ENCODE data around the gene LAMA3. TPM values are rescaled to one million over a fixed set of nuclear protein-coding genes. Genes with fewer than 3 reads are reported as not detected.
"Not testable (repeated sequence)": the region's sequence is repeated elsewhere in the genome, so short reads cannot be mapped to it uniquely, and the experiment has no call there.

Gene LAMA3
- total RNA-seq, 2 donors from 2014 or later: 33.2 to 98.0 TPM

GRCh38 chr18:23701544-23702064, 12.4 kb downstream of the LAMA3 start:
- DNase-seq (no peak), ATAC-seq (no peak)
- intact Hi-C loops (cut with DNase I, micrococcal nuclease): loop anchor here in 1 of 2 donors (10.0 kb wide), 1 partner anchor 77 kb away; no protein-coding TSS in a partner anchor

GRCh38 chr18:23702606-23703005, 13.4 kb downstream of the LAMA3 start:
- DNase-seq (no peak), ATAC-seq (no peak)
- intact Hi-C loops (cut with DNase I, micrococcal nuclease): loop anchor here in 1 of 2 donors (10.0 kb wide), 1 partner anchor 78 kb away; no protein-coding TSS in a partner anchor

- DNase-seq (no peak), ATAC-seq (peak; percentile 98)
- intact Hi-C loops (cut with DNase I, micrococcal nuclease): loop anchor here in 1 of 2 donors (10.0 kb wide), 1 partner anchor 79 kb away; no protein-coding TSS in a partner anchor
These were observed 14.1 kb downstream of the LAMA3 start for GRCh38 chr18:23703057-23703986.

DNA sequence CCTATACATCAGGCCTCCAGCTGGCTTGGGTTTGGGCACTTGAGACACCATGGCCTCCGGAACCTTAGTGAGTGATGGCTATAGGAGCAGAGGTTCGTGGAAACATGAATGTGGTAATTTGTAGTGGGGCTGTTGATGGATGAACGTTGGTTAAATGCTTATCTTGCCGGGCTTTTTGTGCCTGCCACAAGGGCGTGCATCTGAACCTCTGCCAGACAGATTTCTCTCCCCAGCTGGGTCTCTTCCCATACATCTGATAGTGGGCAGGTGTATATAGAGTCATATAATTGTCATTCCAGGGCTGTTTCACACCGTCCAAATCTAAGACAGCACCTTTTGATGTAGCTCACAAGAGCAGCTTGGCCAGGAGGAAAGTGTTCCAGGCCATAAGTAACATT, 14.7 kb downstream of the LAMA3 start:
- ATAC-seq (peak; percentile 21), DNase-seq (no peak)
- intact Hi-C loops (cut with DNase I, micrococcal nuclease): loop anchor here in 1 of 2 donors (10.0 kb wide), 1 partner anchor 79 kb away; no protein-coding TSS in a partner anchor

DNA sequence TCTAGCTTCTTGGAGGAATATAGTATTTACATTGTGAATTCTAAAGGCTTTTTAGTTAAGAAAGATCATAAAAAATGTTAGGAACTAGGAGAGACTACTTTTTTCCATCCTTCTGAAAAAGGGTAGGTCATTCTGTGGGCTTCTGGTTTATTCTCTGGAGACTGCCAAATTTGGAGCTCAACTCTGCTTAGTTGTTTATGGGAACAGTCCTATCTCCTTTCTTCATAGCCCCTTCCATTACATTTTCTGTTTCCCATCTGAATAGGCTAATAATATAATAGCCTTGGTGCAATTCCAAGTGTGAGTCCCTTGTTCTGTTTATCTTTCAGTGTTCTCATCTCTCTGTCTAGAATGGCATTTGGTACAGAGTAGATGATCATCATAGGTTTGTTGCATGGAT, 15.6 kb downstream of the LAMA3 start:
- DNase-seq (no peak), ATAC-seq (no peak)
- intact Hi-C loops (cut with DNase I, micrococcal nuclease): loop anchor here in 1 of 2 donors (10.0 kb wide), 1 partner anchor 80 kb away; no protein-coding TSS in a partner anchor

DNA sequence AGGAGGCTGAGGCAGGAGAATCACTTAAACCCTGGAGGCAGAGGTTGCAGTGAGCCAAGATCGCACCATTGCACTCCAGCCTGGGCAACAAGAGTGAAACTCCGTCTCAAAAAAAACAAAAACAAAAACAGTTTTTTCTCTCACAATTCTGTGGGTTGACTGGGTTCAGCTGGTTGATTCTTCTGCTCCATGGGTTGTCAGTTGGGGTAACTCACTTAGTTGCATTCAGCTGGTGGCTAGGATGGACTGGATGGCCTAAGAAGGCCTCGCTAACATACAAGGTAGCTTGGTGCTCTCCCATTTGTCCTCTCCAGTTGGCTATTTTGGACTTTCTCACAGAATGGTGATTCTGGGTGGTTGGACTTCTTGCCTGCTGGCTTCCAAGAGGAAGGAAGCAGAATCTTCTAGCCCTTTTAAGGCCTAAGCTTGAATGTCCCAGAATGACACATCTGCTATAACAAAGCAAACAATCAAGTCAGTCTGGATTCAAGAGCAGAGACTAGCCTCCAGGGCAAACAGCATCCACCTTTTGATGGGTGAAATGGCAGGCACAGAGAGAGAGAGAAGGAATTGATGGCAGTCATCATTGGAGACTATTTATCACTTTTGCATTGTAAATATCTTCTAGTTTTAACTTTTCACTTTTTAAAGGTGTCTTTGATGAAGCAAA, 17.9 kb downstream of the LAMA3 start:
- intact Hi-C loops (cut with DNase I, micrococcal nuclease): loop anchor here in 1 of 2 donors (10.0 kb wide), 1 partner anchor 82 kb away; no protein-coding TSS in a partner anchor
- ATAC-seq (no peak), DNase-seq (no peak)

DNA sequence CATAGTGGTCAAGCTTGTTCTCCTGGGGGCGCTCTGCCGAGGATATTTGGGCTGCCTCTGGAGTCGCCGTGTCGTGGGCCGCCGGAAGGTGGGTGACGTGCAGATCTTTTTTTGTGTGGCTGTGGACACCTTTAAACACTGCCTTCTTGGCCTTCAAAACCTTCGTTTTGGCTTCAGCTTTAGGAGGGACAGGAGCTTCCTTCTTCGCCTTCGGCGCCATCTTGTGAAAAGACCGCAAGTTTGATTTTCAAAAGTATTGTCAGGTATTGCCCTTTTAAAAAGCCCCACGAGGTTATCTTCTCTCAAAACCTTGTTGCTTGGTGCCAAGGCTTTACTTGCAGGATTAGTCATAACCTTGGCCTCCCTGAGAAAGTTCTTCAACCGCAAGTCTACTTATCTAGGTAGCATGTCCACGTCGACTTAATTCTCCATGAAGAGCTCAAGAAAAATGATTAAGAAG, 20.8 kb downstream of the LAMA3 start:
- DNase-seq (no peak), ATAC-seq (no peak)
- intact Hi-C loops (cut with DNase I, micrococcal nuclease): no loop called here

DNA sequence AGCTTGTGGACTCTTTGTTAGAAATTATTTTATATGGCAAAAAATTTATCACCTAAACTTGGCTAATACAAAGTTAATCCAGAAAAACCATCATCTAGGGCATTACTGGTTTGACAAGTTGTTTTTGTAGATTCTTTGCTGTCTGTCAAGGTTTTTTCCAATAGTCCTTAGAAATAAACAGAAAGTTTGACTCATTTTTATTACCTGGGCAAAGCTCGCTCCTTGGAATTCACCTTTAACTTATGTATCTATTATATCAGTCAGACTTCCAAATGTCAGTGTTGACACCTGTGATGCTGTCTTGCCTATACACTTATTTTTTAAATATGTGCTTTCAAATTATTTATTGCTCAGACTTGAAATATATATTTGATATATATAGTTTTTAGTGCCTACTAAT, 21.7 kb downstream of the LAMA3 start:
- DNase-seq (no peak), ATAC-seq (peak; percentile 86)
- intact Hi-C loops (cut with DNase I, micrococcal nuclease): no loop called here

- ATAC-seq (peak; percentile 89), DNase-seq (no peak)
- intact Hi-C loops (cut with DNase I, micrococcal nuclease): no loop called here
These were observed 22.2 kb downstream of the LAMA3 start for GRCh38 chr18:23711426-23711825.

DNA sequence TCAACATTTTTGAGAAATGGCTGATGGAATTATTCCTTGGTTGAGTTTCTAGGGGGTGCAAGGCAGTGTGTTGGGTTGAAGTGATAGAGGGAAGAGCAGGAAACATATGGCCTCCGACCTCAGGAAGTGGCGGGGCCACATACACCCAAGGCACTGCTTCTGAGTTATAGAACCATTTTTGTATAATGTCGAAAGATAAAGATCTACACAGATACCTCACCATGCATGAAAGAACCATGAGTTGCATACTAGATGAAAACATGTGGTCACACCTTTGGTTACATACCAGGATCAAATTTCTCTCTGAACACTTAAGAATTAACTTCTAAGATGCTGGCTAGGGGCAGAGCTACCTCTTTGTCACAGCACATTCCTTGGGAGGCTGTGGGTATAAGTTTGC, 23.2 kb downstream of the LAMA3 start:
- intact Hi-C loops (cut with DNase I, micrococcal nuclease): no loop called here
- ATAC-seq (no peak), DNase-seq (no peak)

- intact Hi-C loops (cut with DNase I, micrococcal nuclease): no loop called here
- no peak for ATAC-seq
- no peak for DNase-seq
These were observed 25.3 kb downstream of the LAMA3 start for GRCh38 chr18:23714576-23714975.

DNA sequence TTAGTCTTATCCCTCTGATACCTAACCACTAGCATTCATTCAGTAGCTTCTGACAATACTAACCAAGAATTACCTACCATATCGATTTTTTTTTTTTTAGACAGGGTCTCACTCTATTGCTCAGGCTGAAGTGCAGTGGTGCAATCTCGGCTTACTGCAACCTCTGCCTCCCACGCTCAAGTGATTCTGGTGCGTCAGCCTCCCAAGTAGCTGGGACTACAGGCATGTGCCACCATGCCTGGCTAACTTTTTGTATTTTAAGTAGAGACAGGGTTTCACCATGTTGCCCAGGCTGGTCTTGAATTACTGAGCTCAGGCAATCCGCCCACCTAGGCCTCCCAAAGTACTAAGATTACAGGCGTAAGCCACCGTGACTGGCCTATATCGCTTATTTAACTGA, 26.8 kb downstream of the LAMA3 start:
- intact Hi-C loops (cut with DNase I, micrococcal nuclease); ATAC-seq; DNase-seq: not testable (repeated sequence)

- intact Hi-C loops (cut with DNase I, micrococcal nuclease): no loop called here
- DNase-seq: no peak
- no peak for ATAC-seq
These were observed 27.3 kb downstream of the LAMA3 start for GRCh38 chr18:23716516-23716915.

DNA sequence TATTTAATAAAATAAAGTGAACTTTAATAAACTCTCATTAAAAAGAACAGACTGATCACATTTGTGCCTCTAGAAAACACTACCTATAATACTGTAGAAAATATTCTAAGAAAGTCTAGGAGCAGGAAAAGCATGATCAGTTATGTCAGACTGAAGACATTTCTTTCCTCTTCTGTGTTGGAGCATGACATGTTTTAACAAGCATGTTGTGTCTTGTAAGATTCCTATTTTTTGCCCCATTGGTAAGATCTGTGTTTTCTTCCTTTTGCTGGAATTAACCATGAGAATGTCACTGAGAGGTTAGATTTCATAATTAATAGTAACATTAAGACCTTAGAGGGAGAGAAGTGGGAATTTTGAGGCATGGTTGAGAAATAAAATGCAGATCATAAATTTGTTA, 27.7 kb downstream of the LAMA3 start:
- DNase-seq (no peak), ATAC-seq (no peak)
- intact Hi-C loops (cut with DNase I, micrococcal nuclease): no loop called here

DNA sequence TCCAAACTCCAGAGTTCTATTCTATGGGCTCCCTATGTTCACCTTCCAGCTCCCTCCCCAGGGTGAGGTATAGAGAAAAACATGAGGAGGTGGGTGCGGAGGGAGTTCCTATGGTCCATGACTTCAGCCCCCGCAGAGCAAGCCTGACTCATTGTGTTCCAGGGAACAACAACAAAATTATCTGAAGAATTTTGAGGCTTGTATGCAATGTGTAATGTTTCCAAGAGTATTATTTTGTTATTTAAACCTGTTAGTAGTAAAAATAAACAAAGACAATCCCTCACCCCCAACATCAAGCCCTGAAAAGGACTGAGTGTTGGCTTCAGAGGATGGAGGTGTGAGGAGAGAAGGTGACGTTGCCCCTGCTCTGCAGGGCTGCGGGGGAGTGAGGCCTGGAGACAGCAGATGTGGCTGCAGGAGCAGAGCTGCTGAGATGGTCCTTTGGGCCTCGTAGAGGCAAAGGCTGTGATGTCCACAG, 29.0 kb downstream of the LAMA3 start:
- intact Hi-C loops (cut with DNase I, micrococcal nuclease): no loop called here
- no peak for ATAC-seq
- DNase-seq: no peak

GRCh38 chr18:23718731-23719130, 29.5 kb downstream of the LAMA3 start:
- ATAC-seq: no peak
- intact Hi-C loops (cut with DNase I, micrococcal nuclease): no loop called here

GRCh38 chr18:23719634-23720201, 30.5 kb downstream of the LAMA3 start:
- DNase-seq: no peak
- intact Hi-C loops (cut with DNase I, micrococcal nuclease): no loop called here
- peak; percentile 31 for ATAC-seq

More at GRCh38 chr18:23718731-23719130, 29.5 kb downstream of the LAMA3 start:
- no peak for DNase-seq

DNA sequence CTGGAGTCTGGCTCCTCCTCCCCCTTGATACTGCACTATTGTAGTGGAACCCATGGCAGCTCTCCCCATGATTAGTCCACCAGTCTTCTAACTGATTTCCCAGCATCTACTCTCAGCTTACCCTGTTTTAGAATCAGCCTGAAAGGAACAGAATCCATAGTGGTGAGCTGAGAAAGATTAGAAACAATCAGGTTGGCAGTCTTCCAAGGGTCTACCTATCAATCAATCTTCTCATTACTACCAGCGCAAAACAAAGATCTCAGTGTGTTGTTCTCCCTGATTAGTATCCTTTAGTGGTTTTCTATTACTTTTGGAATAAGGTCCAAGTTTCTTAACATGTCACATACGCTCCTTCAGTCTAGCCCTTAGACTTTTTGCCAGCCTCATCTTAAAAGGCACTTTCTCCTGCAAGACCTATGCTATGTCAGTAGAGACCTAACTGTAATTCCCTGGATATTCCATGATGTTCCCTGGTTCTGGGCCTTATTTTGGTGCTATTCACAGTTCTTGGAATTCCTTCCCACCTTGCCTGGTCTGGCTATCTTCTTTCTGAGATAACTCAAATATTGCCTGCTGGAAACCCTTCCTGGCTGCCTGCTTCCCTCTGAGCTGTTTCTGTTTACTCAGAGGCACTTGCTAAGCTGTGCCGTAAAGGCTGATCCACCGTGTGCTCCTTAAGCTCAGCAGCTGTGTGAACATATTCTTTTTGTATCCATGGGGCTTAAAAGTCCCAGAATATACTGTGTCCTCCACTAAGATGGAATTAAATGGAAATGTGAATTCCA, 32.6 kb downstream of the LAMA3 start:
- ATAC-seq (peak; percentile 65), DNase-seq (no peak)
- intact Hi-C loops (cut with DNase I, micrococcal nuclease): no loop called here

All from left colon (tissue), 2 donors.